Bone marrow (tissue), 2 donors: Measurements from ENCODE around the gene GALNT13.

ENCODE experiments used
- DNase-seq, 2 donors: peaks; one replicate each; lab custom pipeline; 2025; lab: John Stamatoyannopoulos, UW

GALNT13 gene

DNA sequence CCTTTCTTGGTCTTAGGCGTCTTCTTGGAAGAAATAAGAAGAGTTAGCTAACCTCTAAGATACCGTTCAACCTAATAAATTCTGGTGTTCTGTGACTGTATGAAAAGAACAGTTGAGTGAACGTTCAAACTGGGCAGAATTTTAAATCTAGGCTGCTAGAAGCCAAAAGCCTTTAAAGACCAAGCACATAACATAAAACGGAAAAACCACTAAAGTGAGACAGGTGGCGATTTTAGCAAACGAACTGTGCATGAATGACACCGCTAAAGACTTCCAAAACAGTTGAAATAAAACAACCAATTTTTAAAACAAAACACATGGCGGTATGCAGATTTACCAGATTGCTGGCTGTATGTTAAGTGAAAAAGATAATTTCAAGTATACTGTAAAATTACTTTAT, 73.1 kb downstream of the GALNT13 start:
- DNase-seq = no peak

DNA sequence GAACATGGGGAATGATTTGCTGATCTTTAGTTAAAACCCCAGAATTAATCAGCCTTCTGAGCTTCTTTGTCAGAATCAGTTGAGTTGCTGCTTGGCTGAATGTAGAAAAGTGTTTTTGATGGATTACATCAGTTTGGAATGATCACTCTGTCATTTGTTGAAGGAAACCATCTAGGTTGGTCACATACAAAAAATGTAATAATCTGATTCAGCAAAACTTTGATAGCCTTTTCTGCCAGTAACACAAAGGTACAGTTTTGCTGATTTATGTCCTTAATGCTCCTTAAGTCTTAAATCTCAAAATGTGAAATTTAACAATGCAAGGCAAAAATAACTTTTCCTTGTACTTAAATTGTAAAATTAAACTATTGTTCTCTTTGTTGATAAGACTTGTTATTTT, 74.3 kb downstream of the GALNT13 start:
- no peak for DNase-seq

- DNase-seq = no peak
These were observed 82.0 kb downstream of the GALNT13 start for GRCh38 chr2:153953761-153954160.

DNA sequence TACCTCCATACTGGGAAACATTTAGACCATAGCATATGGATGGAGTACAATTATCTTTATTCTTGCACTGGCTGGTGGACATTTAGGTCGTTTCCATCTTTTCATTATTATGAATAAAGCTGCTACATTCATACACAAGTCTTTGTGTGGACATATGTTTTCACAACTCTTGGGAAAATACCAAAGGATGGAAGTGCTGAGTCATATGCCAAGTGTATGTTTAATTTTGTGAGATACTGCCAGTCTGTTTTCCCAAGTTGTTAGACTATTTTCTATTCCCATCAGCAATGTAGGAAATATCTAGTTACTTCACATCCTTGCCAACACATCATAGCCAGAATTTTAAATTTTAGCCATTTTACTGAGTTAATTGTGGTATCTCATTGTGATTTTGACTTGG, 91.5 kb downstream of the GALNT13 start:
- no peak for DNase-seq

DNA sequence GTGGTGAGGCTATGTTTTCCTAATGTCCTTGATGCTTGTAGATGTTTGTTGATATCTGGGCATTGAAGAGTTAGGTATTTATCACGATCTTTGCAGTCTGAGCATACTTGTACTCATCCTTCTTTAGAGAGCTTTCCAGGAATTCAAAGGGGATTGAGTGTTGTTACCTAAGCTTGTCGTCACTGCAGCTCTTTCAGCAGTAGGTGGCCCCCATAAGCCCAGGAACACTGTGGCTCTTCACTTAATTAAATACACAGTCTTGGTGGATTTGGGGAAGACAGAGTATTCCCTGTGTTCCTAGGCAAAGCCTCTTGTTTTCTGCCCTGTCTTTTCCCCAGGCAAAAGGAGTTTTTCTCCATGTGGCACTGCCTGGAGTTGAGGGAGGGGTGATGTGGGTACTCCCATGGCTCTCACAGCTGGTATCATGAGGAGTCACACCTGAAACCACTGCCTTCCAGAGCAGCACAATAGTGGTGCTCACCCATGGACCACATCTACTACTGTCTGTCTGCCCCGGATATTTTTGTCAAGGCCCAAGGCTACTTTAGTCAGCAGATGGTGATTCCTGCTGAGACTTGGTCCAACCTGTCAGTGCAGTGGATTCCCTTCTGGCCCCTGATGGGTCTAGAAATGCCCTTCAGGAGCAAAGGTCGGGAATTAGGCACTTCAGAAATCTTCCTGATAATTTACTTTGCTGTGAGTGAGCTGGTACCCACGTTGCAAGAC, 95.7 kb downstream of the GALNT13 start:
- DNase-seq = no peak

GRCh38 chr2:153971250-153971649, 99.5 kb downstream of the GALNT13 start:
- DNase-seq = no peak

DNA sequence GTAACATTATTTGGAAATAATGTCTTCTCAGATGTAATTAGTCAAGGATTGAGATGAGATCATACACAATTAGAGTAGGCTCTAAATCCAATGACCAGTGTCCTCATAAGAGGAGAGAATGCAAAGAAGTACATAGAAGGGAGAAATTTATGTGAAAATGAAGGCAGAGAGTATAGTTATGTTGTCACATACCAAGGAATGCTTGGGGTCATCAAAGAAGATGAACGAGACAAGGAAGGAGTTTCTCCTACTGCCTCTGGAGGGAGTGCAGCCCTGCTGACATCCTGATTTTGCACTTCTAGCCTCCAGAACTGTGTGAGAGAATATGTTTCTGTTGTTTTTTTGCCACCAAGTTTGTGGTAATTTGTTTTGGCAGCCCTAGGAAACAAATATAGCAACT, 100.1 kb downstream of the GALNT13 start:
- DNase-seq = no peak

GRCh38 chr2:153972412-153972811, 100.7 kb downstream of the GALNT13 start:
- DNase-seq = no peak

GRCh38 chr2:153986488-153987229, 114.9 kb downstream of the GALNT13 start:
- no peak for DNase-seq

DNA sequence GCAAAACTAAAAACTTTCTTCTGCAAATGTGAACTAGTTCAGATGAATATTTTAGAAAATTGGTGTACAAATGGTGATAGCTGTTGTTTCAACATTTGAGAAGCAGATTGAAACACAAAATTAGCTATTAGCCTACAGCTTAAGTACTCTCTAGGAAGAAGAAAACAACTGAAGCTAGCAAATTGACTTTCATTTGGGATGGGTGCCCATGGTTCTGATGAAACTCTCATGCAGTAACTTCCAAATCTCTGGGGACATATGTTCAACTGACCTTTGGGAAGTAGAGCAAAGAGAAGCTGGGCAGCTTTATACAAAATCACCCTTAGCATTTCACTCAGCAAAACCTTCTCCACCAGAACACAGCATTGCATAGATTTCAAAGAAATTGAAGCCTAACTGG, 119.0 kb downstream of the GALNT13 start:
- no peak for DNase-seq

GRCh38 chr2:154013514-154013913, 141.8 kb downstream of the GALNT13 start:
- DNase-seq = no peak

GRCh38 chr2:154015233-154015632, 143.5 kb downstream of the GALNT13 start:
- no peak for DNase-seq

DNA sequence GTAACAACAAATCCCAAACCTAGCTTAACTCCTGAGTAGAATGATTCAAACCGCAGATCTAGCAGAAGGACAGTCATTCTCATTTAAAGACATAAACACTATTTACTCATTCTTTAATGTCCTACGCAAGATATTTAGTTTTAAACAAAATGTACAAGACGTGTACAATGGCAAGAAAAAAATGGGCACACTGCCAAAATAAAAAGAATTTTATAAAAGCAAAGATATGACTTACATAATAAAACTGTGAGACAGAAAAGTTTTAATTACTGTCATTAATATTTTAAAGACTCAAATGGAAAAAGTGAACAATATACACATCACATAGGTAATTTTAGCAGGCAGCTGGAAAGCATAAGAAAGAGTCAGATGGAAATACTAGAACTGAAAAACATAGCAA, 157.8 kb downstream of the GALNT13 start:
- no peak for DNase-seq

DNA sequence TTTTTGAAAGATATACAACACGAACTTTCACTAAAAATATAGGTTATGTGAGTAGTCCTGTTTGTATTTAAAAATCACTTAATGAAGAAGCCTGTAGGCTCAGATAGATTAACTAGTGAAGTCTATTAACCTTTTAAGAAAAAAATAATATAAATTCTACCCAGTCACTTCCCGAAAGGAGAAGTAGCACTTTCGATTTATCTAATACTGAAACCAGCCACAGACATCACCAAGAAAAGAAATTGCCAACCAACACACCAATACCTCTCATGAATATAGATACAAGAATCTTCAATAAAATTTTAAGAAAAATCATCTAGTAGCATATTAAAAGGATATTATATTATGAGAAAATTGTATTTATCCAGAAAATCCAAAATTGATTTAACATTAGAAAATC, 160.5 kb downstream of the GALNT13 start:
- no peak for DNase-seq

DNA sequence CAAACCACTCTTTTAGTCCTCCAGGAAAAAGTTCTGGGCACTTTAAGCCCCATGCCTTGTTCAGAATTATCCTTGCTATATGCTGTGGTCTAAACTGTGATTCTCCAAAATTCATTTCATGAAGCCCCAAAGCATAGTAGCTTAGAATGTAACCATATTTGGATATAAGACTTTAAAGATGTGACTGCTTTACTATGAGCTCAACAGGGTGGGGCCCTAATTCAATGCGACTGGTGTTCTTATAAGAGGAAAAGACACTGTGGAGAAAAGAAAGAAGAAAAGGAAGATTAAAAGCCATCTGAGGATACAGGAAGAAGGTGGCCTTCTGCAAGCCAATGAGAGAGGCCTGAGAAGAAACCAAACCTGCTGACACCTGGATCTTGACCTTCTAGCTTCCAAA, 174.8 kb downstream of the GALNT13 start:
- DNase-seq = no peak

- no peak for DNase-seq
These were observed 177.2 kb downstream of the GALNT13 start for GRCh38 chr2:154048905-154049304.

DNA sequence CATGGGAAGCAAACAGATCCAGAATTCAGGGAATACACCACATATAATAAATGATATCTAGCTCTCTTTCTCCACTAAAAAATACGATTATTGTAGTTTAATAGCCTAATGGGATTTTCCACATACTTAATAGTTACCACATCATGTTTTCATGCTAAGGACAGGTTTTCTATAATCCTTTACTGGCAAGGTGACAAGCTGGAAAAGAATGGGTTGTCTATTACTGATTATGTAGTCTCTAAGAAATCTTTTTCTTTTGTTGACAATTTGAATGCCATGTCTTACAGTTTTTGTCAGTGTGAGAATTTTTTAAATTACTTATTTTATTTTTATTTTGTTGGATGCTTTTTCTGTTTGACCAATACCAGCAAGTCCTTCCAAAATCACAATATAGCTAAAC, 177.8 kb downstream of the GALNT13 start:
- DNase-seq = no peak

- DNase-seq = no peak
These were observed 195.4 kb downstream of the GALNT13 start for GRCh38 chr2:154067124-154067523.

- no peak for DNase-seq
These were observed 207.2 kb downstream of the GALNT13 start for GRCh38 chr2:154078926-154079325.

GRCh38 chr2:154092571-154092970, 220.8 kb downstream of the GALNT13 start:
- DNase-seq = no peak

DNA sequence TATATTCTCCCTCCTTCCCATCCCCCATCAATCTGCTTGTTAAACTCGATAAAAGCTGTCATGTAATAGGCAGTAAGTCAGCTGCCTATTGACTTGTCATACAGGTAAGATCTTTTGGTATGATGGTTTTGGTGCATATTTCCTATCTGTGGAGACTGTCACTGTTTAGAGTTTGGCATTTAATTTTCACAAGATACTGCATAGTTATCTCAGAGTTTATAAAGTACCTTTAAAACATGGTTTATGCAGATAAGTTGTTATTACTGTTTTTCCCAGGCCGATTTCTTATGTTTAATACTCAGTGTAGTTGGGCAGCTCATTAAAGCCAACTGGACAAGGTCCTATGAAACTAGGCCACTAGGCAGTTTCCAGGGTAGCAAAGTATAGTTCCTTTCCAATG, 222.1 kb downstream of the GALNT13 start:
- no peak for DNase-seq

GRCh38 chr2:154097833-154098398, 226.2 kb downstream of the GALNT13 start:
- no peak for DNase-seq

- DNase-seq = no peak
These were observed 249.0 kb downstream of the GALNT13 start for GRCh38 chr2:154120706-154121105.
